Suprapubic skin (tissue), 3 donors: ENCODE measurements around the gene XCL1.
"Not testable (repeated sequence)": the region's sequence is repeated elsewhere in the genome, so short reads cannot be mapped to it uniquely, and the experiment has no call there.

Experiments used
- POLR2AphosphoS5 ChIP-seq, 3 donors: sonication (generic); formaldehyde crosslinking; IDR thresholded peaks; one replicate each; pipeline ENCODE4 v1.6.1; 2017; ENCODE audit warnings: antibody characterized with exemption in 3 of 3
- TF ChIP-seq, protein P1 (sequence below), 2 donors: fragments of 200-600 bp in 1 of 2; fragments of 450-650 bp in 1 of 2; sonication (generic) in 1 of 2; IDR thresholded peaks; one replicate each; pipeline ENCODE4 v1.5.1; 2016 to 2019; ENCODE audit warnings: antibody characterized with exemption in 2 of 2, mild to moderate bottlenecking in 1 of 2, moderate library complexity in 1 of 2

- TF ChIP-seq, protein P1, sequence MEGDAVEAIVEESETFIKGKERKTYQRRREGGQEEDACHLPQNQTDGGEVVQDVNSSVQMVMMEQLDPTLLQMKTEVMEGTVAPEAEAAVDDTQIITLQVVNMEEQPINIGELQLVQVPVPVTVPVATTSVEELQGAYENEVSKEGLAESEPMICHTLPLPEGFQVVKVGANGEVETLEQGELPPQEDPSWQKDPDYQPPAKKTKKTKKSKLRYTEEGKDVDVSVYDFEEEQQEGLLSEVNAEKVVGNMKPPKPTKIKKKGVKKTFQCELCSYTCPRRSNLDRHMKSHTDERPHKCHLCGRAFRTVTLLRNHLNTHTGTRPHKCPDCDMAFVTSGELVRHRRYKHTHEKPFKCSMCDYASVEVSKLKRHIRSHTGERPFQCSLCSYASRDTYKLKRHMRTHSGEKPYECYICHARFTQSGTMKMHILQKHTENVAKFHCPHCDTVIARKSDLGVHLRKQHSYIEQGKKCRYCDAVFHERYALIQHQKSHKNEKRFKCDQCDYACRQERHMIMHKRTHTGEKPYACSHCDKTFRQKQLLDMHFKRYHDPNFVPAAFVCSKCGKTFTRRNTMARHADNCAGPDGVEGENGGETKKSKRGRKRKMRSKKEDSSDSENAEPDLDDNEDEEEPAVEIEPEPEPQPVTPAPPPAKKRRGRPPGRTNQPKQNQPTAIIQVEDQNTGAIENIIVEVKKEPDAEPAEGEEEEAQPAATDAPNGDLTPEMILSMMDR (IDR thresholded peaks at IDR 0.05), result not testable (repeated sequence)
- TF ChIP-seq POLR2AphosphoS5 (IDR thresholded peaks at IDR 0.05), result not testable (repeated sequence)
These were observed 19.0 kb downstream of the XCL1 start for GRCh38 chr1:168595403-168595802.
